Bronchial epithelial cell (primary cell): ENCODE data around the gene IL2RA. TPM values are rescaled to one million over a fixed set of nuclear protein-coding genes. Genes with fewer than 3 reads are reported as not detected.

Experiments
- DNase-seq: peaks from one replicate; pipeline ENCODE4 v3.0.0-alpha.2; 2010; ENCODE audit warnings: low read depth
- FAIRE-seq: peaks from 2 replicates; lab custom pipeline; 2011; peaks lifted over from hg19 to GRCh38; lab: Jason Lieb, UNC
- H3K27me3 ChIP-seq: 2 replicates; pipeline ENCODE4 v1.5.1; 2011; ENCODE audit warnings: low read length; ENCODE audit not compliant: control insufficient read depth, insufficient read depth
- H3K36me3 ChIP-seq: 2 replicates; pipeline ENCODE4 v1.5.1; 2011; ENCODE audit warnings: low read length; ENCODE audit not compliant: control insufficient read depth, insufficient read depth
- H3K4me3 ChIP-seq: 2 replicates; pipeline ENCODE4 v1.5.1; 2011; ENCODE audit warnings: mild to moderate bottlenecking, low read depth, low read length, control low read depth
- CTCF ChIP-seq: IDR thresholded peaks from 2 replicates; pipeline ENCODE4 v1.5.1; 2011; ENCODE audit warnings: mild to moderate bottlenecking, moderate library complexity, low read length, control low read depth, inconsistent platforms; ENCODE audit not compliant: insufficient read depth, severe bottlenecking
- total RNA-seq: library from RNA; depleted of rRNA; stranded (reverse); fragments of >200 nt; gene quantifications from 2 replicates; pipeline ENCODE4 v1.2.1, GENCODE V29; 2014

The IL2RA gene
- total RNA-seq, 1 donor from 2014 or later, result not detected

GRCh38 chr10:6040205-6040604, 22.0 kb downstream of the IL2RA start:
- H3K4me3 ChIP-seq, result no peak overlapping the region
- H3K27me3 ChIP-seq, result peaks cover 1% of the 10 kb centered on the region
- FAIRE-seq (no peak), DNase-seq (no peak)
- TF ChIP-seq CTCF, result no peak
- H3K36me3 ChIP-seq, result no peaks in the 10 kb centered on the region

GRCh38 chr10:6039711-6040110, 22.5 kb downstream of the IL2RA start:
- DNase-seq (no peak), FAIRE-seq (no peak)
- no peak for TF ChIP-seq CTCF
- H3K27me3 ChIP-seq, result peaks cover 1% of the 10 kb centered on the region
- H3K36me3 ChIP-seq, result no peaks in the 10 kb centered on the region
- no peak overlapping the region for H3K4me3 ChIP-seq

GRCh38 chr10:6038071-6038631, 24.0 kb downstream of the IL2RA start:
- TF ChIP-seq CTCF, result no peak
- Histone ChIP-seq H3K36me3 (no peaks in the 10 kb centered on the region), H3K4me3 (no peak overlapping the region), H3K27me3 (peaks cover under 1% of the 10 kb centered on the region)
- DNase-seq (no peak), FAIRE-seq (no peak)

- Histone ChIP-seq H3K27me3 (no peaks in the 10 kb centered on the region), H3K4me3 (no peak overlapping the region), H3K36me3 (no peaks in the 10 kb centered on the region)
- FAIRE-seq (no peak), DNase-seq (no peak)
- TF ChIP-seq CTCF, result no peak
These were observed 24.7 kb downstream of the IL2RA start for GRCh38 chr10:6037422-6037821.

GRCh38 chr10:6036861-6037321, 25.3 kb downstream of the IL2RA start:
- no peak for TF ChIP-seq CTCF
- H3K27me3 ChIP-seq, result no peaks in the 10 kb centered on the region
- no peak overlapping the region for H3K4me3 ChIP-seq
- DNase-seq, result no peak
- H3K36me3 ChIP-seq, result no peaks in the 10 kb centered on the region
- no peak for FAIRE-seq
